ENCODE measurements around the gene SLC9A8. TPM values are rescaled to one million over a fixed set of nuclear protein-coding genes. Genes with fewer than 3 reads are reported as not detected.

SLC9A8 gene
- polyA plus RNA-seq, 2 of the 4 experiments (the other 2 are of a cell fraction), result 5.0 to 7.9 TPM

DNA sequence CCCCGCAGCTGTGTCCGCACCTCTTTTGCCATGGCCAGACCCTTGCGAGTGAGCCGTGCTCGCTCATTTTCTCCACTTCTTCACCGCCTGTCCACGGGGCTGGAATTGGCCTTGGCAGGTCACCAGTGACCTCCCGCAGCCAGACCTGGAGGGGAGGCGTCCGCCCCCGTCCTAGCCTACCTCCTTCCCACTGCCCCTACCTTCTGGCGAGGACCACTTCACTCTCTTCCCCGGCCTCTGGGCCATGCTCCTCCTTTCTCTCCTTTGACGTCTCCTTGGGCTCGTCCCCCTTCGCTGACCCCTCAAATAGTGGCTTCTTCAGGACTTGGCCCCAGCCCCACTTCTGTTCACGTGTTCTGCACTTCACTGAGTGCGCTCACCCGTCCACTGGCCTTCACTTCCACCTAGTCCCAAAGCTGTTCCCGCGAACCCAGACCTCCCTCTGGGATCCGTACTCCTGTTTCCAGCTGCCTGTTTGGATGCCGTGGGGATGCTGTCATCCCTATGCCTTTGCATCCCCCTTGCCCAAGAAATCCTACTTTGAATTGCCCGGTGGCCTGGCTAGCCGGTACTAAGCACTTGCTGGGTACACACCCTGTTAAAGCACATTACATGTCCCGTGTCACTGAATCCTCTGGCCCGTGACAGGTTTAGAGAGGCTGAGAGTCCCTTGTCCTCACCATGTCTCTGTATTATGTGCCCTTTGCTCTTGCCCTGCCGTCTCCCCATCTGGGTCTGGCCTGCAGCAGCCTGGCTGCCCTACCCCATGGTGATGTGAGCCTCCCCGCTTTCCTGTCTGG, 69.7 kb downstream of the SLC9A8 start:
- FAIRE-seq (no peak), DNase-seq (ENCODE audit: low read depth in 1 of 2, low spot score in 1 of 2) (no peak), ATAC-seq (no peak)
- H3K4me2 ChIP-seq, result no peak overlapping the region
- peaks cover 3% of the 10 kb centered on the region for H3K4me1 ChIP-seq
- no peaks in the 10 kb centered on the region for H3K9me3 ChIP-seq
- no peak overlapping the region for H3K4me3 ChIP-seq
- POLR2A ChIA-PET, result no interaction called here
- TF ChIP-seq, protein P1, sequence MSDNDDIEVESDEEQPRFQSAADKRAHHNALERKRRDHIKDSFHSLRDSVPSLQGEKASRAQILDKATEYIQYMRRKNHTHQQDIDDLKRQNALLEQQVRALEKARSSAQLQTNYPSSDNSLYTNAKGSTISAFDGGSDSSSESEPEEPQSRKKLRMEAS (IDR thresholded peaks at IDR 0.05), result no peak
- TF ChIP-seq MAZ (IDR thresholded peaks at IDR 0.05; ENCODE audit: borderline replicate concordance, low read depth, low read length) (no peak), CEBPB (IDR thresholded peaks at IDR 0.05) (no peak), ZNF302 (CRISPR knock-in tag; IDR thresholded peaks at IDR 0.05) (no peak), NPAS2 (CRISPR knock-in tag; IDR thresholded peaks at IDR 0.05; ENCODE audit: borderline replicate concordance) (no peak), ESRRA (IDR thresholded peaks at IDR 0.05; ENCODE audit: borderline replicate concordance, low read length) (no peak), RARB (CRISPR knock-in tag; IDR thresholded peaks at IDR 0.05) (no peak), GATA3 (IDR thresholded peaks at IDR 0.05; ENCODE audit: borderline replicate concordance) (no peak), CBX2 (IDR thresholded peaks at IDR 0.05; ENCODE audit: borderline replicate concordance, low read depth) (no peak), RFX5 (IDR thresholded peaks at IDR 0.05) (no peak), POLR2AphosphoS2 (conservative IDR thresholded peaks at IDR 0.05; ENCODE audit: low read length) (no peak), EHF (CRISPR knock-in tag; IDR thresholded peaks at IDR 0.05) (no peak), ZFP36 (IDR thresholded peaks at IDR 0.05; ENCODE audit: borderline replicate concordance, partially characterized antibody) (no peak), KDM5A (IDR thresholded peaks at IDR 0.05) (no peak), CHD4 (IDR thresholded peaks at IDR 0.05; ENCODE audit: borderline replicate concordance) (no peak), FOSB (CRISPR knock-in tag; IDR thresholded peaks at IDR 0.05) (no peak)
- TF ChIP-seq, protein P2, sequence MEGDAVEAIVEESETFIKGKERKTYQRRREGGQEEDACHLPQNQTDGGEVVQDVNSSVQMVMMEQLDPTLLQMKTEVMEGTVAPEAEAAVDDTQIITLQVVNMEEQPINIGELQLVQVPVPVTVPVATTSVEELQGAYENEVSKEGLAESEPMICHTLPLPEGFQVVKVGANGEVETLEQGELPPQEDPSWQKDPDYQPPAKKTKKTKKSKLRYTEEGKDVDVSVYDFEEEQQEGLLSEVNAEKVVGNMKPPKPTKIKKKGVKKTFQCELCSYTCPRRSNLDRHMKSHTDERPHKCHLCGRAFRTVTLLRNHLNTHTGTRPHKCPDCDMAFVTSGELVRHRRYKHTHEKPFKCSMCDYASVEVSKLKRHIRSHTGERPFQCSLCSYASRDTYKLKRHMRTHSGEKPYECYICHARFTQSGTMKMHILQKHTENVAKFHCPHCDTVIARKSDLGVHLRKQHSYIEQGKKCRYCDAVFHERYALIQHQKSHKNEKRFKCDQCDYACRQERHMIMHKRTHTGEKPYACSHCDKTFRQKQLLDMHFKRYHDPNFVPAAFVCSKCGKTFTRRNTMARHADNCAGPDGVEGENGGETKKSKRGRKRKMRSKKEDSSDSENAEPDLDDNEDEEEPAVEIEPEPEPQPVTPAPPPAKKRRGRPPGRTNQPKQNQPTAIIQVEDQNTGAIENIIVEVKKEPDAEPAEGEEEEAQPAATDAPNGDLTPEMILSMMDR (IDR thresholded peaks at IDR 0.05), result no peak
- TF ChIP-seq, protein P3, sequence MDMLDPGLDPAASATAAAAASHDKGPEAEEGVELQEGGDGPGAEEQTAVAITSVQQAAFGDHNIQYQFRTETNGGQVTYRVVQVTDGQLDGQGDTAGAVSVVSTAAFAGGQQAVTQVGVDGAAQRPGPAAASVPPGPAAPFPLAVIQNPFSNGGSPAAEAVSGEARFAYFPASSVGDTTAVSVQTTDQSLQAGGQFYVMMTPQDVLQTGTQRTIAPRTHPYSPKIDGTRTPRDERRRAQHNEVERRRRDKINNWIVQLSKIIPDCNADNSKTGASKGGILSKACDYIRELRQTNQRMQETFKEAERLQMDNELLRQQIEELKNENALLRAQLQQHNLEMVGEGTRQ (IDR thresholded peaks at IDR 0.05), result no peak
- WGBS (ENCODE audit: missing lambda C conversion rate), result 93% methylated on average over 28 of the region's 29 CpGs
- CTCF ChIA-PET, result interaction anchor here (13.0 kb wide), 1 partner anchor 270 kb away, joined by 226 read pairs; no protein-coding TSS in a partner anchor
- H3K27ac ChIP-seq, result no peak overlapping the region

DNA sequence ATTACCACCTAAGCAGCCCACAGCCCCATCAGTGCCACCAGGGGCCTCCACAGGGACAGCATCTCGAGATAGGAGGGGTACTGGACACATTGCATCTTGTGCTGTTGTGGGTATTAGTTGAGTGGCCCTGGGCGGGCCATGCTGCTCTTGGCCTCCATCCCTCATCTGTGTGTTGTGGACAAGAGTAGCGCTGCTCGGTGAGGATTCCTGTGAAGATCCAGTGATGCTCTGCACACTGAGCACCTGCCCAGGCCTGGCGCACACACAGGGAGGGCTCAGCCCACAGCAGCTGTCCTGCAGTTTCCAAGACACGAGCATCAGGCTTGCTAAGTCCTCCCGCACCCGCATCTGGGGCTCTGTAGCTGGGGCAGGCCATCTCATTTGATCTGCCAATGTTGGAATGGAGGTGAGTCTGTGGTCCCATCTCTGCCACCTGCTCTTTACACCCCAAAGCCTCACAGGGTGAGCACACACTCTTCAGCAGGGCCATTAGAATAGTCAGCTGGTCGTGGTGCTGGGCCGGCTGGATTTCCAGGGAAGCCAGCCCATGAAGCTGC, 70.7 kb downstream of the SLC9A8 start:
- TF ChIP-seq MAZ (IDR thresholded peaks at IDR 0.05; ENCODE audit: borderline replicate concordance, low read depth, low read length), result no peak
- no peak for TF ChIP-seq ZC3H11A (IDR thresholded peaks at IDR 0.05)
- TF ChIP-seq POLR2AphosphoS2 (conservative IDR thresholded peaks at IDR 0.05; ENCODE audit: low read length), result no peak
- no peak for FAIRE-seq
- DNase-seq (ENCODE audit: low read depth in 1 of 2, low spot score in 1 of 2), result no peak
- Histone ChIP-seq H3K4me1 (peaks cover 3% of the 10 kb centered on the region), H3K4me2 (no peak overlapping the region), H3K9me3 (no peaks in the 10 kb centered on the region), H3K27ac (no peak overlapping the region), H3K4me3 (no peak overlapping the region)
- CTCF ChIA-PET, result interaction anchor here (0.8 to 13.0 kb wide), 5 partner anchors 13 to 376 kb away, joined by 4 to 226 read pairs (median 5); no protein-coding TSS in a partner anchor
- no peak for ATAC-seq
- POLR2A ChIA-PET, result no interaction called here
- 94% methylated on average over 9 of the region's 10 CpGs for WGBS (ENCODE audit: missing lambda C conversion rate)
